SK-N-SH treated with all-trans-retinoic acid at 6 μM for 48 hours (cell line): ENCODE measurements around the gene CPA3.

ENCODE experiments used
- ARNTL ChIP-seq: fragments of 450-650 bp; formaldehyde crosslinking; IDR thresholded peaks from 2 replicates; pipeline ENCODE4 v1.5.0; 2020; ENCODE audit warnings: low read depth, mild to moderate bottlenecking, moderate library complexity, borderline replicate concordance
- OSR1 ChIP-seq: fragments of 250-450 bp; sonication (Bioruptor Pico); IDR thresholded peaks from 2 replicates; pipeline ENCODE4 v1.8.0; 2022; ENCODE audit warnings: moderate library complexity, mild to moderate bottlenecking, inconsistent platforms
- PATZ1 ChIP-seq: fragments of 250-450 bp; sonication (Bioruptor Pico); IDR thresholded peaks from 2 replicates; pipeline ENCODE4 v1.8.0; 2020; ENCODE audit warnings: mild to moderate bottlenecking, moderate library complexity, borderline replicate concordance
- RARB ChIP-seq: fragments of 250-450 bp; sonication (Bioruptor Pico); IDR thresholded peaks from 2 replicates; pipeline ENCODE4 v1.8.0; 2021; ENCODE audit warnings: mild to moderate bottlenecking, moderate library complexity
- ZFP3 ChIP-seq: fragments of 250-450 bp; sonication (Bioruptor Pico); IDR thresholded peaks from 2 replicates; pipeline ENCODE4 v1.5.0; 2020; ENCODE audit warnings: mild to moderate bottlenecking, moderate library complexity
- ZNF8 ChIP-seq: fragments of 450-650 bp; formaldehyde crosslinking; IDR thresholded peaks from 2 replicates; pipeline ENCODE4 v1.5.0; 2020; ENCODE audit warnings: mild to moderate bottlenecking, moderate library complexity

GRCh38 chr3:148883163-148883562 lies 18.1 kb downstream of the CPA3 start:
- TF ChIP-seq PATZ1 (CRISPR knock-in tag) (no peak), ARNTL (no peak), ZNF8 (CRISPR knock-in tag) (no peak), ZFP3 (CRISPR knock-in tag) (no peak), OSR1 (CRISPR knock-in tag) (no peak), RARB (CRISPR knock-in tag) (no peak)
